Endothelial cell of umbilical vein (primary cell): Measurements from ENCODE around the gene RASGRF2. TPM values are rescaled to one million over a fixed set of nuclear protein-coding genes. Genes with fewer than 3 reads are reported as not detected.

Experiments used
- BruUV-seq: library from RNA; stranded (reverse); fragments of 400-500 nt; replicated peaks from 2 replicates; lab custom pipeline; 2021; lab: Mats Ljungman, UMichigan
- CTCF ChIA-PET: fragments of 300-600, 350-600 bp; sonication (Branson Sonifier 250); formaldehyde crosslinking; loops from one replicate; lab custom pipeline; 2021; ENCODE audit warnings: antibody characterized with exemption, inconsistent platforms; lab: Charles Lee
- POLR2A ChIA-PET: fragments of 300-600, 350-600 bp; sonication (Branson Sonifier 250); formaldehyde crosslinking; loops from one replicate; lab custom pipeline; 2021; ENCODE audit warnings: antibody characterized with exemption, inconsistent platforms; lab: Charles Lee
- DNase-seq: peaks from one replicate; pipeline ENCODE4 v3.0.0-alpha.2; 2011; ENCODE audit warnings: low read depth, low spot score
- FAIRE-seq: peaks from 2 replicates; lab custom pipeline; 2011; peaks lifted over from hg19 to GRCh38; lab: Jason Lieb, UNC
- H2AFZ ChIP-seq: 2 replicates; pipeline ENCODE4 v1.6.0; 2012; ENCODE audit warnings: low read depth, low read length, control low read depth, inconsistent platforms
- H3K27ac ChIP-seq: 2 replicates; pipeline ENCODE4 v1.5.1; 2011; ENCODE audit warnings: low read depth, mild to moderate bottlenecking, control low read depth, low read length, moderate library complexity; ENCODE audit not compliant: insufficient read depth
- H3K27me3 ChIP-seq, 2 experiments: 2 replicates each; pipeline versions ENCODE4 v1.6.0 to v1.6.1; 2011; ENCODE audit warnings: low read length in 2 of 2, mixed read lengths in 1 of 2; ENCODE audit not compliant: control insufficient read depth in 2 of 2, insufficient read depth in 2 of 2
- H3K36me3 ChIP-seq, 2 experiments: 2 replicates in 1 of 2; 3 replicates in 1 of 2; pipeline ENCODE4 v1.5.1; 2011; ENCODE audit warnings: low read length in 2 of 2, mild to moderate bottlenecking in 1 of 2, moderate library complexity in 1 of 2; ENCODE audit not compliant: control insufficient read depth in 2 of 2, insufficient read depth in 2 of 2; ENCODE audit errors: extremely low read depth in 1 of 2
- H3K4me1 ChIP-seq: 3 replicates; pipeline ENCODE4 v1.5.1; 2011; ENCODE audit warnings: mild to moderate bottlenecking, low read length; ENCODE audit not compliant: control insufficient read depth, insufficient read depth; ENCODE audit errors: extremely low read depth
- H3K4me2 ChIP-seq: 2 replicates; pipeline ENCODE4 v1.6.1; 2011; ENCODE audit warnings: low read length, control low read depth, mixed read lengths; ENCODE audit not compliant: insufficient read depth
- H3K4me3 ChIP-seq, 3 experiments: fragments of 200-600 bp in 1 of 3; sonication (generic), shearing (Covaris generic) in 1 of 3; replicated peaks in 1 of 3; 2 replicates each; pipeline ENCODE4 v1.5.1; 2011 to 2016; ENCODE audit warnings: control low read depth in 3 of 3, low read length in 3 of 3, mild to moderate bottlenecking in 2 of 3, inconsistent platforms in 1 of 3, low read depth in 1 of 3, moderate library complexity in 1 of 3; ENCODE audit not compliant: insufficient read depth in 1 of 3
- H3K79me2 ChIP-seq: 2 replicates; pipeline ENCODE4 v1.6.0; 2012; ENCODE audit warnings: low read length, inconsistent platforms; ENCODE audit not compliant: control insufficient read depth, insufficient read depth
- H3K9ac ChIP-seq: replicated peaks from 2 replicates; pipeline ENCODE3; 2011; ENCODE audit warnings: low read length, control low read depth; ENCODE audit not compliant: insufficient read depth; ENCODE audit errors: extremely low read depth
- H3K9me1 ChIP-seq: replicated peaks from 3 replicates; pipeline ENCODE4 v1.6.0; 2011; ENCODE audit warnings: mild to moderate bottlenecking, low read length; ENCODE audit not compliant: control insufficient read depth, insufficient read depth; ENCODE audit errors: extremely low read depth
- H3K9me3 ChIP-seq: replicated peaks from 2 replicates; pipeline ENCODE4 v1.5.1; 2012; ENCODE audit warnings: low read length, inconsistent platforms; ENCODE audit not compliant: control insufficient read depth, insufficient read depth
- H4K20me1 ChIP-seq: replicated peaks from 2 replicates; pipeline ENCODE3; 2011; ENCODE audit warnings: mild to moderate bottlenecking, low read length; ENCODE audit not compliant: control insufficient read depth, insufficient read depth; ENCODE audit errors: extremely low read depth
- EZH2 ChIP-seq: IDR thresholded peaks from 2 replicates; pipeline ENCODE4 v1.6.1; 2012; ENCODE audit warnings: borderline replicate concordance, low read depth, mild to moderate bottlenecking, moderate library complexity, low read length, inconsistent platforms; ENCODE audit not compliant: severe bottlenecking
- FOS ChIP-seq: IDR thresholded peaks from 2 replicates; pipeline ENCODE4 v1.6.1; 2011; ENCODE audit warnings: mild to moderate bottlenecking, low read length, moderate library complexity, borderline replicate concordance; ENCODE audit not compliant: insufficient read depth
- GATA2 ChIP-seq: IDR thresholded peaks from 2 replicates; pipeline ENCODE4 v1.7.0; 2011; ENCODE audit warnings: low read depth, mild to moderate bottlenecking, moderate library complexity, mixed read lengths, low read length; ENCODE audit not compliant: insufficient read length, insufficient read depth
- JUN ChIP-seq: IDR thresholded peaks from 2 replicates; pipeline ENCODE4 v1.6.1; 2011; ENCODE audit warnings: borderline replicate concordance, low read depth; ENCODE audit not compliant: insufficient read length, insufficient read depth
- MYC ChIP-seq: IDR thresholded peaks from one replicate; pipeline ENCODE4 v1.6.1; 2011; ENCODE audit warnings: mild to moderate bottlenecking, low read depth, low read length
- POLR2A ChIP-seq: IDR thresholded peaks from 2 replicates; pipeline ENCODE4 v1.6.1; 2012; ENCODE audit warnings: low read depth, mild to moderate bottlenecking, control low read depth, low read length
- POLR2AphosphoS5 ChIP-seq: IDR thresholded peaks from 2 replicates; pipeline ENCODE4 v1.6.1; 2012; ENCODE audit warnings: low read depth, mild to moderate bottlenecking, control low read depth, low read length, moderate library complexity; ENCODE audit not compliant: insufficient read depth
- dilution Hi-C: fragments of 300-500 bp; cut with MboI; formaldehyde crosslinking; loops from one replicate; pipeline ENCODE4 v1.15.0; 2019; ENCODE audit warnings: low sequenced_read_pairs; ENCODE audit not compliant: extremely low pct_ligation_motif_present
- intact Hi-C: fragments of 100-400 bp; cut with micrococcal nuclease; formaldehyde crosslinking; loops from one replicate; pipeline ENCODE4 v1.10.0; 2022
- polyA plus RNA-seq, 4 experiments: library from polyadenylated mRNA; depleted of rRNA in 3 of 4; stranded (reverse) in 3 of 4; unstranded in 1 of 4; fragments of >200 nt; gene quantifications; 2 replicates each; pipeline versions ENCODE4 v1.2.1 to v1.2.3, GENCODE V29; 2011 to 2012; ENCODE audit warnings: missing spikeins in 1 of 4
- total RNA-seq: library from RNA; stranded (reverse); gene quantifications from 2 replicates; pipeline ENCODE4 v1.2.3, GENCODE V29; 2021
- TF ChIP-seq, protein P1 (sequence below), 2 donors: IDR thresholded peaks; 1 replicate in 1 of 2; 2 replicates in 1 of 2; pipeline ENCODE4 v1.5.1; 2011; ENCODE audit warnings: low read length in 2 of 2, mild to moderate bottlenecking in 2 of 2, moderate library complexity in 2 of 2, control low read depth in 1 of 2, inconsistent platforms in 1 of 2, low read depth in 1 of 2; ENCODE audit not compliant: insufficient read depth in 1 of 2; ENCODE audit errors: extremely low read depth in 1 of 2
- TF ChIP-seq, protein P2 (sequence below): IDR thresholded peaks from 2 replicates; pipeline ENCODE4 v1.6.1; 2011; ENCODE audit not compliant: insufficient read depth, insufficient read length

The RASGRF2 gene
- total and polyA plus RNA-seq, 2 donors (not counting 3 experiments of a cell fraction or from before 2014, with no cell fraction given): 0.41 to 4.0 TPM

DNA sequence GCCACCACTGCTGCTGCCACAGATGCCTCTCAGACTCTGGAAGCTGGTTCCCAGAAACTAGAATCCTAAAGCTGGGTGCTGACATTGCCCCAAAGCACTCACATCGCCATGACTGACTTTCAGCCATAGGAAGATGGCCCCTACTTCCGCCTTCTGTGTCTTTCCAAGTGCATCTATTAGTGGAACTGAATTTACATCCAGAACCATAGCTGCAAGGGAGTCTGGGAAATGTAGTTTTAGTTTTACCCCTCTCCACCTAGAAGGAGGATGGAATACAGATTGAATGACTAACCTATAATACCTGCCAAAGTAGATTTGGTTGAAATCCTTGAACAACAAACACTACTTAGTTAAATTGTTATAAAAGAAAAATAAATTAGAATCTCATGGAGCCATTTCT, 118.8 kb downstream of the RASGRF2 start:
- H3K27ac ChIP-seq: no peak overlapping the region
- ChIA-PET CTCF (interaction anchor here (0.7 kb wide), 1 partner anchor 29 kb away, joined by 3 read pairs; no protein-coding TSS in a partner anchor), POLR2A (no interaction called here)
- H3K9me3 ChIP-seq: no peaks in the 10 kb centered on the region
- no peak overlapping the region for H2AFZ ChIP-seq
- H3K4me3 ChIP-seq: no peak overlapping the region
- DNase-seq (no peak), FAIRE-seq (no peak)
- H3K36me3 ChIP-seq: no peaks in the 10 kb centered on the region
- H3K79me2 ChIP-seq: no peaks in the 10 kb centered on the region
- H3K4me2 ChIP-seq: no peak overlapping the region
- H3K4me1 ChIP-seq: no peaks in the 10 kb centered on the region
- peaks cover 0 to 2% of the 10 kb centered on the region in 2 experiments for H3K27me3 ChIP-seq
- BruUV-seq: no TSS peak
- intact Hi-C loops: no loop called here
- no peaks in the 10 kb centered on the region for H4K20me1 ChIP-seq
- dilution Hi-C loops: no loop called here
- TF ChIP-seq EZH2: no peak
- TF ChIP-seq, protein P1, sequence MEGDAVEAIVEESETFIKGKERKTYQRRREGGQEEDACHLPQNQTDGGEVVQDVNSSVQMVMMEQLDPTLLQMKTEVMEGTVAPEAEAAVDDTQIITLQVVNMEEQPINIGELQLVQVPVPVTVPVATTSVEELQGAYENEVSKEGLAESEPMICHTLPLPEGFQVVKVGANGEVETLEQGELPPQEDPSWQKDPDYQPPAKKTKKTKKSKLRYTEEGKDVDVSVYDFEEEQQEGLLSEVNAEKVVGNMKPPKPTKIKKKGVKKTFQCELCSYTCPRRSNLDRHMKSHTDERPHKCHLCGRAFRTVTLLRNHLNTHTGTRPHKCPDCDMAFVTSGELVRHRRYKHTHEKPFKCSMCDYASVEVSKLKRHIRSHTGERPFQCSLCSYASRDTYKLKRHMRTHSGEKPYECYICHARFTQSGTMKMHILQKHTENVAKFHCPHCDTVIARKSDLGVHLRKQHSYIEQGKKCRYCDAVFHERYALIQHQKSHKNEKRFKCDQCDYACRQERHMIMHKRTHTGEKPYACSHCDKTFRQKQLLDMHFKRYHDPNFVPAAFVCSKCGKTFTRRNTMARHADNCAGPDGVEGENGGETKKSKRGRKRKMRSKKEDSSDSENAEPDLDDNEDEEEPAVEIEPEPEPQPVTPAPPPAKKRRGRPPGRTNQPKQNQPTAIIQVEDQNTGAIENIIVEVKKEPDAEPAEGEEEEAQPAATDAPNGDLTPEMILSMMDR (IDR thresholded peaks at IDR 0.05; ENCODE audit: extremely low read depth in 1 of 2, insufficient read depth in 1 of 2, low read depth in 1 of 2, low read length in 2 of 2): no peak
- no peak for TF ChIP-seq GATA2
- TF ChIP-seq MYC: no peak
- TF ChIP-seq POLR2A: no peak
- TF ChIP-seq POLR2AphosphoS5: no peak
- TF ChIP-seq, protein P2, sequence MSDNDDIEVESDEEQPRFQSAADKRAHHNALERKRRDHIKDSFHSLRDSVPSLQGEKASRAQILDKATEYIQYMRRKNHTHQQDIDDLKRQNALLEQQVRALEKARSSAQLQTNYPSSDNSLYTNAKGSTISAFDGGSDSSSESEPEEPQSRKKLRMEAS: no peak
- TF ChIP-seq FOS: no peak
- no peak for TF ChIP-seq JUN
- H3K9me1 ChIP-seq: no peaks in the 10 kb centered on the region
- H3K9ac ChIP-seq: no peak overlapping the region
